CD4-positive, alpha-beta memory T cell (primary cell): ENCODE data around the gene FKBP11. TPM values are rescaled to one million over a fixed set of nuclear protein-coding genes. Genes with fewer than 3 reads are reported as not detected.
"Not testable (repeated sequence)": the region's sequence is repeated elsewhere in the genome, so short reads cannot be mapped to it uniquely, and the experiment has no call there.

Source experiments
- CTCF ChIA-PET: fragments of 350-600 bp; sonication (Branson Sonifier 250); formaldehyde crosslinking; loops from one replicate; lab custom pipeline; 2021; ENCODE audit warnings: inconsistent platforms; ENCODE audit not compliant: partially characterized antibody; lab: Charles Lee
- POLR2A ChIA-PET: fragments of 350-600 bp; sonication (Branson Sonifier 250); formaldehyde crosslinking; loops from one replicate; lab custom pipeline; 2021; ENCODE audit not compliant: partially characterized antibody; lab: Charles Lee
- DNase-seq, 5 donors: peaks; one replicate each; pipeline versions ENCODE4 v3.0.0 to v3.0.0-alpha.2; 2020 to 2022; ENCODE audit warnings: mixed read lengths in 1 of 5
- H3K27ac ChIP-seq: one replicate; pipeline ENCODE4 v1.7.0; 2013; ENCODE audit warnings: low read depth, low read length
- H3K27me3 ChIP-seq: 2 replicates; pipeline ENCODE4 v1.7.0; 2013; ENCODE audit warnings: mild to moderate bottlenecking, low read length, moderate library complexity; ENCODE audit not compliant: insufficient read depth
- H3K36me3 ChIP-seq: 2 replicates; pipeline ENCODE4 v1.7.0; 2013; ENCODE audit warnings: mild to moderate bottlenecking, low read length, moderate library complexity; ENCODE audit not compliant: insufficient read depth
- H3K4me1 ChIP-seq: 2 replicates; pipeline ENCODE4 v1.7.0; 2013; ENCODE audit warnings: mild to moderate bottlenecking, low read length, moderate library complexity; ENCODE audit not compliant: insufficient read depth
- H3K4me3 ChIP-seq, 2 donors: one replicate each; pipeline ENCODE4 v1.7.0; 2013; ENCODE audit warnings: low read length in 2 of 2, mild to moderate bottlenecking in 1 of 2
- H3K9me3 ChIP-seq, 2 donors: one replicate each; pipeline ENCODE4 v1.7.0; 2013; ENCODE audit warnings: low read length in 2 of 2, control low read depth in 1 of 2; ENCODE audit not compliant: control insufficient read depth in 1 of 2
- H3K27ac Mint-ChIP-seq, 7 donors: one replicate each; pipeline ENCODE4 v1.8.0; 2020 to 2021; ENCODE audit warnings: mixed read lengths in 7 of 7, mild to moderate bottlenecking in 6 of 7, inconsistent platforms in 3 of 7, moderate library complexity in 3 of 7
- H3K27me3 Mint-ChIP-seq, 2 donors: one replicate each; pipeline ENCODE4 v1.8.0; 2020 to 2021; ENCODE audit warnings: mixed read lengths in 2 of 2
- H3K36me3 Mint-ChIP-seq, 2 donors: one replicate each; pipeline ENCODE4 v1.8.0; 2020 to 2021; ENCODE audit warnings: mixed read lengths in 2 of 2, inconsistent platforms in 1 of 2, mild to moderate bottlenecking in 1 of 2
- H3K4me1 Mint-ChIP-seq, 4 donors: one replicate each; pipeline ENCODE4 v1.8.0; 2020 to 2021; ENCODE audit warnings: mixed read lengths in 4 of 4, mild to moderate bottlenecking in 1 of 4
- H3K4me3 Mint-ChIP-seq, 8 donors: one replicate each; pipeline ENCODE4 v1.8.0; 2020 to 2021; ENCODE audit warnings: mixed read lengths in 8 of 8, mild to moderate bottlenecking in 7 of 8, moderate library complexity in 6 of 8, inconsistent platforms in 3 of 8
- H3K9me3 Mint-ChIP-seq, 8 donors: one replicate each; pipeline ENCODE4 v1.8.0; 2020 to 2021; ENCODE audit warnings: mixed read lengths in 8 of 8, mild to moderate bottlenecking in 5 of 8, inconsistent platforms in 3 of 8, moderate library complexity in 1 of 8
- intact Hi-C: fragments of 100-400 bp; cut with micrococcal nuclease; formaldehyde crosslinking; loops from one replicate; pipeline ENCODE4 v1.15.1; 2023
- polyA plus RNA-seq, 2 donors: library from polyadenylated mRNA; unstranded; fragments of 300-500 nt; fragmentation: Illumina TruSeq; gene quantifications; one replicate each; pipeline ENCODE4 v1.2.3, GENCODE V29; 2021
- total RNA-seq, 2 experiments: library from RNA; stranded (reverse); gene quantifications; one replicate each; pipeline ENCODE4 v1.2.3, GENCODE V29; 2021

FKBP11 gene
- total and polyA plus RNA-seq, 4 experiments from 2014 or later = 77.7 to 238 (median 146) TPM

DNA sequence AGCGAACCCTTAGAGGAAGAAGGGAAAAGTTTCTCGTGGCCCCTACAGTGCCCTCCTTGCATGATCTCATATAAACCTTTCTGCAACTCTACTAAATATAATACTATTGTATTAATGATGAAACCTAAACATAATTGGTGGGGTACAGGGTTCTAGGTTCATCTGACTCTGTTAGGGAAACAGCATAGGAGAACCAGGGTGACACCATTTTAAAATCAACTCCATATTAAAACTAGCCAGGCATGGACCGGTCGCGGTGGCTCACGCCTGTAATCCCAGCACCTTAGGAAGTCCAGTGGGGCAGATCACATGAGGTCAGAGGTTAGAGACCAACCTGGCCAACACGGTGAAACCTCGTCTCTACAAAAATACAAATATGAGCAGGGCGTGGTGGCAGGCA, 44.6 kb downstream of the FKBP11 start:
- H3K4me1 ChIP-seq = no peaks in the 10 kb centered on the region
- Mint-ChIP-seq H3K27me3 (peaks cover 15 to 20% of the 10 kb centered on the region in 2 donors), H3K4me3 (no peak overlapping the region), H3K36me3 (no peaks in the 10 kb centered on the region), H3K27ac (no peak overlapping the region), H3K9me3 (peaks cover 0 to 1% (median 0%) of the 10 kb centered on the region in 8 donors), H3K4me1 (no peaks in the 10 kb centered on the region)
- H3K4me3 ChIP-seq = no peak overlapping the region
- intact Hi-C loops = no loop called here
- POLR2A ChIA-PET = interaction anchor here (1.7 kb wide), 1 partner anchor 15 kb away, joined by 5 read pairs; the partner anchor contains the start of gene RND1
- no peaks in the 10 kb centered on the region for H3K27me3 ChIP-seq
- CTCF ChIA-PET = interaction anchor here (2.6 kb wide), 1 partner anchor 10 kb away, joined by 12 read pairs; no protein-coding TSS in a partner anchor
- no peaks in the 10 kb centered on the region for H3K36me3 ChIP-seq
- H3K9me3 ChIP-seq = no peaks in the 10 kb centered on the region
- H3K27ac ChIP-seq = no peak overlapping the region
- no peak for DNase-seq

DNA sequence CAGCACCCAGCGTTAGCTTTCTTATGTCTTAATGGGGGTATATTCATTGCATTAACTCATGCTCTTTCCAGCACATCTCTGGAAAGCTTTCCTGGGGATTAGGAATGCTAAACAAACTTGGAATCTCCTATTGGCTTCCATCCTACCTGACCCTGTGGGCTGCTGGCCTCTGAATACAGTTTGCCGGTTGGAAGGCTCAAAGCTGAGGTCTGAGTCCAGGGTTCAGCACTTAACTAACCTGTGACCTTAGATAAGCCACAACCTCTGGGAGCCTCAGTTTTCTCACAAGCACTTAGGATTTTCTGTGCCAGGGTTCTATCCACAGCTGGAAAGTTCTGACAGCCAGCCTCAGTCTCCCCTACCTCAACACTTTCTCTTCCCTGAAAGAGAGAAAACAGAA, 46.7 kb downstream of the FKBP11 start:
- Mint-ChIP-seq H3K9me3 (peaks cover 0 to 1% (median 0%) of the 10 kb centered on the region in 8 donors), H3K4me1 (no peaks in the 10 kb centered on the region), H3K27me3 (peaks cover 15 to 20% of the 10 kb centered on the region in 2 donors), H3K36me3 (no peaks in the 10 kb centered on the region), H3K27ac (no peak overlapping the region), H3K4me3 (no peak overlapping the region)
- Histone ChIP-seq H3K36me3 (no peaks in the 10 kb centered on the region), H3K27me3 (no peaks in the 10 kb centered on the region), H3K27ac (no peak overlapping the region), H3K4me3 (no peak overlapping the region), H3K9me3 (no peaks in the 10 kb centered on the region), H3K4me1 (no peaks in the 10 kb centered on the region)
- ChIA-PET CTCF (interaction anchor here (1.1 to 1.3 kb wide), 2 partner anchors 11 to 13 kb away, joined by 3 to 4 read pairs; no protein-coding TSS in a partner anchor), POLR2A (no interaction called here)
- intact Hi-C loops = no loop called here
- no peak for DNase-seq

DNA sequence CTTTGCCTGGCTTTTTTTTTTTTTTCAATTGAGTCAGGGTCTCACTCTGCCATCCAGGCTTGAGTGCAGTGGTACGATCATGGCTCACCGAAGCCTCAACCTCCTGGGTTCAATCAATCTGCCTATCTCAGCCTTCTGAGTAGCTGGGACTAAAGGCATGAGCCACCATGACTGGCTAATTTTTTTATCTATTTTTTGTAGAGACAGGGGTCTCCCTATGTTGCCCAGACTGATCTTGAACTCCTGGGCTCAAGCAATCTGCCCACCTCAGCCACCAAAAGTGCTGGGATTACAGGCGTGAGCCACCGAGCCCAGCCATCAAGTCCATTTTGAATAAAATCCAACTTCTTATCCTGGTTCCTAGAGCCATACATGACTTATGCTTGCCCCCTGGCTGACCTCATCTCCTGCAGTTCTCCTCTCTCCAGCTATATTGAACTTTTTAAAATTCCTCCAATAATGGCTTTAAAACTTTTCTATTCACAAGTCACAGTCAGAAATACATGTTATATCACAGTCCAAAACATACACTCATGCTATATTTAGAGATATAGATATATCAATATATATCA, 49.3 kb downstream of the FKBP11 start:
- Histone ChIP-seq H3K4me1 (no peaks in the 10 kb centered on the region), H3K4me3 (no peak overlapping the region), H3K27ac (no peak overlapping the region), H3K27me3 (no peaks in the 10 kb centered on the region), H3K36me3 (no peaks in the 10 kb centered on the region), H3K9me3 (no peaks in the 10 kb centered on the region)
- no peaks in the 10 kb centered on the region for H3K9me3 Mint-ChIP-seq
- H3K36me3 Mint-ChIP-seq = no peaks in the 10 kb centered on the region
- H3K27ac Mint-ChIP-seq = no peak overlapping the region
- no peaks in the 10 kb centered on the region for H3K4me1 Mint-ChIP-seq
- ChIA-PET POLR2A (no interaction called here), CTCF (interaction anchor here (1.0 kb wide), 1 partner anchor 23 kb away, joined by 3 read pairs; no protein-coding TSS in a partner anchor)
- H3K27me3 Mint-ChIP-seq = peaks cover 10 to 11% of the 10 kb centered on the region in 2 donors
- H3K4me3 Mint-ChIP-seq = no peak overlapping the region
- DNase-seq = no peak
- intact Hi-C loops = no loop called here

DNA sequence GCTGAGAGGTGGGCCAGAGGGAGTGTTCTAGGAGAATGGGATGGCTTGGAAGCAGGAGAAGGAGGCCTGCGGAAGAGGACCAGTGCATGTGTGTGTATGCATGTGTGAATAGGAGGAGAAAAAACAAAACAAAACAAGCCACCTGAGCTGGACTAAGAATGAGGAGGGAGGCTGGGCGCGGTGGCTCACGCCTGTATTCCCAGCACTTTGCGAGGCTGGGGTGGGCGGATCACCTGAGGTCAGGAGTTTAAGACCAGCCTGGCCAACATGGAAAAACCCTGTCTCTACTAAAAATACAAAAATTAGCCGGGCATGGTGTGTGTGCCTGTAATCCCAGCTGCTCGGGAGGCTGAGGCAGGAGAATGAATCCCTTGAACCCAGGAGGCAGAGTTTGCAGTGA, 51.8 kb downstream of the FKBP11 start:
- POLR2A ChIA-PET = interaction anchor here (1.1 to 1.3 kb wide), 2 partner anchors 8 to 22 kb away, joined by 3 to 5 read pairs; partner anchors contain the start of genes DDX23 and RND1
- H3K4me1 ChIP-seq, DNase-seq, H3K4me3 Mint-ChIP-seq, H3K27me3 Mint-ChIP-seq, H3K9me3 ChIP-seq, H3K9me3 Mint-ChIP-seq, H3K27me3 ChIP-seq, H3K36me3 ChIP-seq, H3K4me1 Mint-ChIP-seq, H3K4me3 ChIP-seq, H3K27ac ChIP-seq, H3K36me3 Mint-ChIP-seq, intact Hi-C loops: not testable (repeated sequence)
- CTCF ChIA-PET = interaction anchor here (1.2 to 11.7 kb wide), 3 partner anchors 17 to 115 kb away, joined by 3 to 62 read pairs (median 4); partner anchors contain the start of gene WNT1
- H3K27ac Mint-ChIP-seq = peak overlapping the region in 1 of 7 donors; percentile 20

DNA sequence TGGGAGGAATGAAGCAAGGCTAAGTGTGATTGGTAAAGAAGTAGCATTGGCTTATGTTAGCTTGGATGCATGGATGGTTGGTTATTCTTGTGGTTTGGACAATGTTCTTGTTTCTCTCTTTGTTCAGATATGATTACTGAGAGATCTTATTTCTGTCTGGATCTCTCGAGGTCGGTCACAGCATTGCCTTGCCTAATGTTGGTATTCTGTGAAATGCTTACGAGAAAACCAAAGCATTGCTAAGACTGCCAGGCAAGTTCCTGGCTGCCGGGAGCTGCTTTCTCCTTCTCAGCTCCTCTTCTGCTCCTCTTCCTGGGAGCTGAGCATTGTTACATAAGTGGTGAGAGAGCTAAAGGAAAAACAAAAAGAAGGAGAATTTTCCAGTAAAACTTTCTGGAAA, 52.2 kb downstream of the FKBP11 start:
- Histone ChIP-seq H3K36me3 (no peaks in the 10 kb centered on the region), H3K9me3 (no peaks in the 10 kb centered on the region), H3K27ac (no peak overlapping the region), H3K27me3 (no peaks in the 10 kb centered on the region), H3K4me3 (no peak overlapping the region), H3K4me1 (no peaks in the 10 kb centered on the region)
- Mint-ChIP-seq H3K36me3 (no peaks in the 10 kb centered on the region), H3K9me3 (no peaks in the 10 kb centered on the region), H3K4me3 (no peak overlapping the region), H3K27me3 (peaks cover 0 to 2% of the 10 kb centered on the region in 2 donors), H3K4me1 (no peaks in the 10 kb centered on the region), H3K27ac (peak overlapping the region in 1 of 7 donors; percentile 20)
- intact Hi-C loops = no loop called here
- ChIA-PET CTCF (interaction anchor here (0.6 to 11.7 kb wide), 5 partner anchors 18 to 376 kb away, joined by 3 to 62 read pairs (median 3); partner anchors contain the start of gene WNT1), POLR2A (interaction anchor here (1.1 to 1.3 kb wide), 2 partner anchors 8 to 21 kb away, joined by 3 to 5 read pairs; partner anchors contain the start of genes DDX23 and RND1)
- DNase-seq = no peak

Other genes with a start within 250 kb of the FKBP11 start
- 10 to 100 TPM; 64.4 to 66.8 TPM for gene KANSL2, start 243.3 kb downstream of the FKBP11 start, total RNA-seq
- gene KANSL2, start 243.3 kb downstream of the FKBP11 start, polyA plus RNA-seq = 10 to 100 TPM; 32.7 to 47.4 TPM
- 10 to 100 TPM; 67.0 to 69.5 TPM for gene CCNT1, start 208.8 kb downstream of the FKBP11 start, total RNA-seq
- gene CCNT1, start 208.8 kb downstream of the FKBP11 start, polyA plus RNA-seq = 10 to 100 TPM in 1 of 2 donors, 1 to 10 TPM in 1; 5.8 to 14.0 TPM
- gene ADCY6, start 136.4 kb downstream of the FKBP11 start, total RNA-seq = not detected
- gene ADCY6, start 136.4 kb downstream of the FKBP11 start, polyA plus RNA-seq = not detected
- 10 to 100 TPM; 17.2 to 17.9 TPM for gene CACNB3, start 107.0 kb downstream of the FKBP11 start, total RNA-seq
- 1 to 10 TPM; 1.5 to 4.0 TPM for gene CACNB3, start 107.0 kb downstream of the FKBP11 start, polyA plus RNA-seq
- 100 to 1,000 TPM; 154 to 158 TPM for gene DDX23, start 73.3 kb downstream of the FKBP11 start, total RNA-seq
- 10 to 100 TPM; 14.3 to 57.2 TPM for gene DDX23, start 73.3 kb downstream of the FKBP11 start, polyA plus RNA-seq
- gene RND1, start 59.6 kb downstream of the FKBP11 start, total RNA-seq = 1 to 10 TPM in 1 of 2 experiments, under 1 TPM in 1; 0.89 to 1.4 TPM
- 1 to 10 TPM in 1 of 2 donors, under 1 TPM in 1; 0.85 to 2.6 TPM for gene RND1, start 59.6 kb downstream of the FKBP11 start, polyA plus RNA-seq
- gene ARF3, start 32.0 kb upstream of the FKBP11 start, total RNA-seq = 10 to 100 TPM; 69.8 to 77.5 TPM
- 10 to 100 TPM; 22.6 to 31.2 TPM for gene ARF3, start 32.0 kb upstream of the FKBP11 start, polyA plus RNA-seq
- 10 to 100 TPM; 12.9 to 13.0 TPM for gene WNT10B, start 46.2 kb upstream of the FKBP11 start, total RNA-seq
- gene WNT10B, start 46.2 kb upstream of the FKBP11 start, polyA plus RNA-seq = under 1 TPM; 0.56 to 0.72 TPM
- 1 to 10 TPM; 1.8 to 2.8 TPM for gene WNT1, start 52.8 kb upstream of the FKBP11 start, total RNA-seq
- 1 to 10 TPM in 1 of 2 donors, under 1 TPM in 1; 0.55 to 1.1 TPM for gene WNT1, start 52.8 kb upstream of the FKBP11 start, polyA plus RNA-seq
- not detected for gene DDN, start 73.9 kb upstream of the FKBP11 start, total RNA-seq
- gene DDN, start 73.9 kb upstream of the FKBP11 start, polyA plus RNA-seq = not detected
- gene PRKAG1, start 93.3 kb upstream of the FKBP11 start, total RNA-seq = 10 to 100 TPM; 48.9 to 53.7 TPM
- gene PRKAG1, start 93.3 kb upstream of the FKBP11 start, polyA plus RNA-seq = 10 to 100 TPM; 47.8 to 50.3 TPM
- 100 to 1,000 TPM; 133 to 159 TPM for gene KMT2D, start 135.3 kb upstream of the FKBP11 start, total RNA-seq
- 10 to 100 TPM in 1 of 2 donors, under 1 TPM in 1; 0.16 to 26.7 TPM for gene KMT2D, start 135.3 kb upstream of the FKBP11 start, polyA plus RNA-seq
- gene RHEBL1, start 144.5 kb upstream of the FKBP11 start, total RNA-seq = 1 to 10 TPM; 2.7 to 2.9 TPM
- 10 to 100 TPM in 1 of 2 donors, 1 to 10 TPM in 1; 9.2 to 10.5 TPM for gene RHEBL1, start 144.5 kb upstream of the FKBP11 start, polyA plus RNA-seq
- gene DHH, start 169.3 kb upstream of the FKBP11 start, total RNA-seq = under 1 TPM; 0.35 to 0.44 TPM
- not detected for gene DHH, start 169.3 kb upstream of the FKBP11 start, polyA plus RNA-seq
- gene LMBR1L, start 185.4 kb upstream of the FKBP11 start, total RNA-seq = 100 to 1,000 TPM; 222 to 226 TPM
- 10 to 100 TPM; 35.9 to 46.5 TPM for gene LMBR1L, start 185.4 kb upstream of the FKBP11 start, polyA plus RNA-seq
- gene TUBA1B, start 205.9 kb upstream of the FKBP11 start, total RNA-seq = 100 to 1,000 TPM; 332 to 361 TPM
- gene TUBA1B, start 205.9 kb upstream of the FKBP11 start, polyA plus RNA-seq = 100 to 1,000 TPM; 411 to 573 TPM